HepG2 (cell line): ENCODE measurements around the gene DDX4.

Experiments used
- CTCF ChIP-seq: sonication (generic); formaldehyde crosslinking; IDR thresholded peaks from 2 replicates; pipeline ENCODE4 v1.5.0; 2020; ENCODE audit warnings: mild to moderate bottlenecking, missing genetic modification reagents, moderate library complexity
- EZH2 ChIP-seq: conservative IDR thresholded peaks from 2 replicates; pipeline ENCODE4 v1.6.1; 2012; ENCODE audit warnings: mild to moderate bottlenecking, low read depth, low read length, moderate library complexity
- JUN ChIP-seq: sonication (generic); formaldehyde crosslinking; IDR thresholded peaks from 2 replicates; pipeline ENCODE4 v1.4.0; 2020; ENCODE audit warnings: mild to moderate bottlenecking, missing genetic modification reagents
- MBNL3 ChIP-seq: fragments of 250-450 bp; sonication (Bioruptor Pico); conservative IDR thresholded peaks from 2 replicates; pipeline ENCODE4 v1.8.0; 2022; ENCODE audit warnings: mild to moderate bottlenecking, inconsistent platforms
- MEIS2 ChIP-seq: sonication (generic); formaldehyde crosslinking; IDR thresholded peaks from 2 replicates; pipeline ENCODE4 v1.9.0; 2021; ENCODE audit warnings: mild to moderate bottlenecking, missing genetic modification reagents
- SMAD3 ChIP-seq: sonication (generic); formaldehyde crosslinking; IDR thresholded peaks from 2 replicates; pipeline ENCODE4 v1.4.0; 2020; ENCODE audit warnings: missing genetic modification reagents
- TOPORS ChIP-seq: sonication (generic); formaldehyde crosslinking; IDR thresholded peaks from 2 replicates; pipeline ENCODE4 v1.8.0; 2023; ENCODE audit warnings: mild to moderate bottlenecking, missing genetic modification reagents
- ZBTB20 ChIP-seq: sonication (generic); formaldehyde crosslinking; IDR thresholded peaks from 2 replicates; pipeline ENCODE4 v1.8.1; 2023; ENCODE audit warnings: missing genetic modification reagents, low read depth, mild to moderate bottlenecking, borderline replicate concordance
- ZFP36L1 ChIP-seq: sonication (generic); formaldehyde crosslinking; IDR thresholded peaks from 2 replicates; pipeline ENCODE4 v1.8.0; 2022; ENCODE audit warnings: mild to moderate bottlenecking, missing genetic modification reagents, moderate library complexity
- ZNF446 ChIP-seq: sonication (generic); formaldehyde crosslinking; IDR thresholded peaks from 2 replicates; pipeline ENCODE4 v1.5.0; 2020; ENCODE audit warnings: mild to moderate bottlenecking, missing genetic modification reagents

- no peak for TF ChIP-seq SMAD3
- no peak for TF ChIP-seq ZFP36L1
- no peak for TF ChIP-seq MEIS2 (CRISPR knock-in tag)
- TF ChIP-seq ZBTB20 = no peak
- no peak for TF ChIP-seq ZNF446 (CRISPR knock-in tag)
- no peak for TF ChIP-seq TOPORS (CRISPR knock-in tag)
- no peak for TF ChIP-seq CTCF (CRISPR knock-in tag)
- no peak for TF ChIP-seq EZH2
- no peak for TF ChIP-seq JUN (CRISPR knock-in tag)
- no peak for TF ChIP-seq MBNL3 (CRISPR knock-in tag)
Measured at GRCh38 chr5:55732585-55732984, 5.3 kb upstream of the DDX4 start.
